ENCODE data around the gene SLITRK4.
A peak's percentile ranks its signal among the peaks of the same experiment; 100 is the strongest.

SLITRK4 gene

DNA sequence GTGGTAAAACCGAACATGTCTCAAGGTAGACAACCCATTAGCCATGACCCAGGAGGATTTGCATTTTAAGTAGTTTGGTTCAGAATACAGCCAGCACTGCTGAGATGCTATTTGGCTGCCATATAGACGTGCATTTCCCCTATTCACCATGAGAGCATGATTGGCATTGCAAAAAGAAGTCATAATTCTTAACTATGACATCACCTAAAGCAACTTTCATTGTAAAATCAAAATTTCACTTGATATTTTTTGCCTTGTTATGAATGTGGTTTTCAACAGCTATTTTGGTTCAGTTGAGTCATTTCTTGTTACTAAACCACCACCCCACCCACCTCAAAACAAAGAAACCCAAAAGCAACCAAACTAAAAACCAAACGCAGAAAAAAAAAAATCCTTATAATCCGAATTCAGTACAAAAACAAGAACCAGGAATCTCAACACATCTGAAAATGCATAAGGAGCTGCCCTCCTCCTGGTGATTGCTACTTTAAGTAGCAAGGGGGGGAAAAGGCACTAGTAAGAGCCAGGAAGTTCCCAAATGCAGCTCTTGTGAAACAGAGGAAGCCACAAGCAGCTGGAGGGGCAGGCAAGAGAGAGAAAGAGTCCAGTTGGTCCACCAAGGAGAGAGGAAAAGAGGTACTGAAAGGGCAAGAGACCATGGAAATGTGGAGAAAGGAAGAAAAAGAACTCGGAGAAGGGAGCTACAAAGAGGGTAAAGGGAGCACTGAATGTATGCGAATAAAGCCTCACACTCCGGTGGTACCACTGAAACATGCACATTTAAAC, 3.1 kb downstream of the SLITRK4 start:
- peak overlapping the region in 1 of 2 donors; percentile 83 for H3K27ac ChIP-seq
- peak overlapping the region; percentile 76 for H3K4me3 ChIP-seq
- DNase-seq (ENCODE audit: low spot score): no peak
- TF ChIP-seq, protein P1, sequence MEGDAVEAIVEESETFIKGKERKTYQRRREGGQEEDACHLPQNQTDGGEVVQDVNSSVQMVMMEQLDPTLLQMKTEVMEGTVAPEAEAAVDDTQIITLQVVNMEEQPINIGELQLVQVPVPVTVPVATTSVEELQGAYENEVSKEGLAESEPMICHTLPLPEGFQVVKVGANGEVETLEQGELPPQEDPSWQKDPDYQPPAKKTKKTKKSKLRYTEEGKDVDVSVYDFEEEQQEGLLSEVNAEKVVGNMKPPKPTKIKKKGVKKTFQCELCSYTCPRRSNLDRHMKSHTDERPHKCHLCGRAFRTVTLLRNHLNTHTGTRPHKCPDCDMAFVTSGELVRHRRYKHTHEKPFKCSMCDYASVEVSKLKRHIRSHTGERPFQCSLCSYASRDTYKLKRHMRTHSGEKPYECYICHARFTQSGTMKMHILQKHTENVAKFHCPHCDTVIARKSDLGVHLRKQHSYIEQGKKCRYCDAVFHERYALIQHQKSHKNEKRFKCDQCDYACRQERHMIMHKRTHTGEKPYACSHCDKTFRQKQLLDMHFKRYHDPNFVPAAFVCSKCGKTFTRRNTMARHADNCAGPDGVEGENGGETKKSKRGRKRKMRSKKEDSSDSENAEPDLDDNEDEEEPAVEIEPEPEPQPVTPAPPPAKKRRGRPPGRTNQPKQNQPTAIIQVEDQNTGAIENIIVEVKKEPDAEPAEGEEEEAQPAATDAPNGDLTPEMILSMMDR (IDR thresholded peaks at IDR 0.05): no peak

- DNase-seq (ENCODE audit: low spot score): no peak
- TF ChIP-seq, protein P1 (IDR thresholded peaks at IDR 0.05): no peak
- Histone ChIP-seq H3K27ac (no peak overlapping the region), H3K4me3 (no peak overlapping the region)
Observed at GRCh38 chrX:143623657-143624056, 12.2 kb downstream of the SLITRK4 start.

DNA sequence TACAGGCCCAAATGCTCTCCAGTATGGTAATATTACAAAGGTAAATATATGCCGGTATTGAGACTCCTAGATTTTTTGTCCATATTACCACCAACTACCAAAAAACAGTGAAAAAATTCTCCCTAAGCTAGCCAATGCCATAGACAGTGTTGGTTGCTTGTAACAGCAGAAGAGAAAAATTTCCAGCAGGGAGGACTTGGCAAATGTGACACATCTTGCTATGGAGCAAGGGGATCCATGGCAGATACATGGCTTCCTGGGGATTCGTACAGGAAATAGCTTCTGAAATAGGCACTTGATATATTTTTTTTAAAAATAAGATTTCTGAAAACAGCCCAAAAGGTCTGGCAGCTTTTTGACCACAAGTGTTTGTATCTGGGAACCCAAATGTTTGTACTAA, 14.6 kb downstream of the SLITRK4 start:
- no peak overlapping the region for H3K4me3 ChIP-seq
- TF ChIP-seq, protein P1 (IDR thresholded peaks at IDR 0.05): no peak
- H3K27ac ChIP-seq: no peak overlapping the region
- DNase-seq (ENCODE audit: low spot score): no peak

- TF ChIP-seq, protein P1 (IDR thresholded peaks at IDR 0.05): no peak
- DNase-seq (ENCODE audit: low spot score): no peak
- Histone ChIP-seq H3K27ac (no peak overlapping the region), H3K4me3 (peak overlapping the region; percentile 14)
Observed at GRCh38 chrX:143615851-143616250, 20.1 kb downstream of the SLITRK4 start.

DNA sequence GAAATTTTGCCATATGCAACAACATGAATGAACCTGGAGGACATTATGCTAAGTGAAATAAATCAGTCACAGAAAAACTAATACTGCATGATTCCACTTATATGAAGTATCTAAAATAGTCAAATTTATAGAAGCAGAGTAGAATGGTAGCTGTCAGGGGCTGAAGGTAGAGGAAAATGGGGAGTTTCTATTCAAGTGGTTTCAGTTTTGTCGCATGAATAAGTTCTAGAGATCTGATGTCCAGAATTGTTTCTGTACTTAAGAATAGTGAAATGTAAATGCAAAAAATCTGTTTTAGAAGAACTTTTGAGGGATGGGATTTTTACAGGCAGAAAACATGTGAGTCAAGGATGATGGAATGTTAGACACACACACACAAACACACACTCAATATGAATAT, 34.1 kb downstream of the SLITRK4 start:
- DNase-seq (ENCODE audit: low spot score): no peak
- no peak overlapping the region for H3K27ac ChIP-seq

DNA sequence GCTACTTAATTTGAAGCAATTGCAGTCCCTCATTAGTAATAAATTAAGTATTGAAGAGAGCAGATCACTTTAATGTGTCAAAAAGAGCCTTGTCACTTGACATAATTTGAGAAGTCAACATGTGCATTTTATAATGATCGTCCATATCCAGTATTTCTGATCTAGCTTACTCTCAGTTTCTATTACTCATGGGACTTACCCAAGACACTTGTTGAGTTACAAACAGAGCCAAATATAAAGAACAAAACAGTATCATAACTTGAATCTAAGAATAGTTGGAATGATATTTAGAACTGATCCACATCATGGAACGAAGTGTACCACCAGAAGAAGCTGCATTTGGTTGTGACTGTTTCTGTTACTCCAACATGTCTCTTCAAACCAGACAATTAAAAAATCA, 54.7 kb downstream of the SLITRK4 start:
- TF ChIP-seq, protein P1 (IDR thresholded peaks at IDR 0.05): no peak

More for the DNA sequence above, 34.1 kb downstream of the SLITRK4 start:
- H3K4me3 ChIP-seq: no peak overlapping the region
- TF ChIP-seq, protein P1 (IDR thresholded peaks at IDR 0.05): no peak

DNA sequence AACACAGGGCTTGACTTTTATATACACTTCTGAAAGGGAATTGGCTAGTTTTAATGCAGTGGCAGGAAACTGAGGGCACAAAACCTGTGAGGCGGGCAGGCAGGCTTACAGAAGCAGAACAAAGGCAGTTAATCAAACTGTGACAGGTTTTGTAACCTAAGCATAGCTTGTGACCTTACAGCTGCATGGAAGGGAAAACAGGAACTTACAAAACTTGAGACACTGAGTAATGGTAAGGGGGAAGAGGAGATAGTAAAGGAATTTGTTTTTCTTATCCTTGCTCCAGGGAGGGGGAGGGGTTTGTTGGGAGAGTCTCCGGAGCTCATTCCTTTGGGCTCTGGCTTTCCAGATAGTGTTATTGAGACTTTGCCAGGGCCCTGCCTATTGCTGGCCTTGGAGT, 55.6 kb downstream of the SLITRK4 start:
- Histone ChIP-seq H3K27ac (no peak overlapping the region), H3K4me3 (no peak overlapping the region)
- DNase-seq (ENCODE audit: low spot score): no peak
- TF ChIP-seq, protein P1 (IDR thresholded peaks at IDR 0.05): no peak

More for the DNA sequence above, 54.7 kb downstream of the SLITRK4 start:
- DNase-seq (ENCODE audit: low spot score): no peak
- Histone ChIP-seq H3K27ac (no peak overlapping the region), H3K4me3 (no peak overlapping the region)
